Lung (tissue), 12 donors: ENCODE measurements around the gene XKR8. TPM values are rescaled to one million over a fixed set of nuclear protein-coding genes. Genes with fewer than 3 reads are reported as not detected.

Experiments used
- ATAC-seq: fragments of 200-7000 bp; cut with Tn5 transposase; one replicate; pipeline ENCODE4 v1.9.1; 2020; ENCODE audit warnings: moderate number of reproducible peaks; ENCODE audit not compliant: insufficient read depth, low FRiP score
- DNase-seq, 3 donors: peaks; one replicate each; pipeline ENCODE4 v3.0.0-alpha.2; 2013 to 2017
- H3K27ac ChIP-seq, 2 donors: one replicate each; pipeline ENCODE4 v1.5.1; 2013; ENCODE audit warnings: mild to moderate bottlenecking in 2 of 2, moderate library complexity in 2 of 2, control low read depth in 1 of 2, inconsistent platforms in 1 of 2, low read depth in 1 of 2, low read length in 1 of 2
- H3K27me3 ChIP-seq, 3 donors: one replicate each; pipeline ENCODE4 v1.5.1; 2013; ENCODE audit warnings: low read length in 2 of 3; ENCODE audit not compliant: control insufficient read depth in 3 of 3, insufficient read depth in 3 of 3
- H3K36me3 ChIP-seq, 4 donors: one replicate each; pipeline ENCODE4 v1.5.1; 2013; ENCODE audit warnings: low read length in 4 of 4, mild to moderate bottlenecking in 1 of 4, moderate library complexity in 1 of 4; ENCODE audit not compliant: control insufficient read depth in 4 of 4, insufficient read depth in 4 of 4
- H3K4me1 ChIP-seq, 5 donors: one replicate each; pipeline ENCODE4 v1.5.1; 2013; ENCODE audit warnings: low read length in 5 of 5, mild to moderate bottlenecking in 2 of 5, moderate library complexity in 1 of 5; ENCODE audit not compliant: control insufficient read depth in 5 of 5, insufficient read depth in 5 of 5
- H3K4me3 ChIP-seq: one replicate; pipeline ENCODE4 v1.5.1; 2013; ENCODE audit warnings: mild to moderate bottlenecking, control low read depth, moderate library complexity
- H3K9ac ChIP-seq, 2 donors: one replicate each; pipeline ENCODE4 v1.5.1; 2013; ENCODE audit warnings: low read length in 2 of 2, control low read depth in 1 of 2; ENCODE audit not compliant: insufficient read depth in 1 of 2
- H3K9me3 ChIP-seq, 4 donors: one replicate each; pipeline ENCODE4 v1.5.1; 2013; ENCODE audit warnings: low read length in 3 of 4, mild to moderate bottlenecking in 1 of 4, moderate library complexity in 1 of 4; ENCODE audit not compliant: control insufficient read depth in 4 of 4, insufficient read depth in 3 of 4
- WGBS, 2 donors: extraction: QIAGEN DNeasy Blood & Tissue Kit; methylation state at CpG; one replicate each; pipeline ENCODE4 v1.1.7; 2013; 5-methylcytosine and 5-hydroxymethylcytosine counted together
- polyA plus RNA-seq, 2 donors: library from polyadenylated mRNA; stranded (reverse); fragments of 200-250 nt; gene quantifications; one replicate each; pipeline ENCODE4 v1.2.1, GENCODE V29; 2013
- total RNA-seq, 2 donors: library from RNA; depleted of rRNA in 1 of 2; stranded (reverse); fragments of >200 nt in 1 of 2; gene quantifications; one replicate each; pipeline ENCODE4 v1.2.1, GENCODE V29; 2014 to 2021
- TF ChIP-seq, protein P1 (sequence below): IDR thresholded peaks from 2 replicates; pipeline ENCODE4 v1.5.1; 2012; ENCODE audit warnings: mild to moderate bottlenecking; ENCODE audit errors: control extremely low read depth, extremely low read depth
- donor health status: control.
- donor health status: control.
- donor health status: Bipolar disorder and iron deficiency.
- donor health status: healthy.
- donor health status: DM: yes; HTN: yes; CAD: no.

The XKR8 gene
- total and polyA plus RNA-seq, 4 donors: 4.6 to 11.5 (median 7.2) TPM

- DNase-seq (no peak), ATAC-seq (no peak)
- 54 to 69% methylated on average over 3 of the region's 3 CpGs for WGBS, 2 donors
- Histone ChIP-seq H3K36me3 (peaks cover 9 to 47% (median 14%) of the 10 kb centered on the region in 4 donors), H3K9me3 (peaks cover 0 to 2% (median 0%) of the 10 kb centered on the region in 4 donors), H3K27ac (no peak overlapping the region), H3K27me3 (no peaks in the 10 kb centered on the region), H3K4me3 (no peak overlapping the region), H3K9ac (no peak overlapping the region), H3K4me1 (peaks cover 0 to 6% (median 0%) of the 10 kb centered on the region in 5 donors)
- TF ChIP-seq, protein P1, sequence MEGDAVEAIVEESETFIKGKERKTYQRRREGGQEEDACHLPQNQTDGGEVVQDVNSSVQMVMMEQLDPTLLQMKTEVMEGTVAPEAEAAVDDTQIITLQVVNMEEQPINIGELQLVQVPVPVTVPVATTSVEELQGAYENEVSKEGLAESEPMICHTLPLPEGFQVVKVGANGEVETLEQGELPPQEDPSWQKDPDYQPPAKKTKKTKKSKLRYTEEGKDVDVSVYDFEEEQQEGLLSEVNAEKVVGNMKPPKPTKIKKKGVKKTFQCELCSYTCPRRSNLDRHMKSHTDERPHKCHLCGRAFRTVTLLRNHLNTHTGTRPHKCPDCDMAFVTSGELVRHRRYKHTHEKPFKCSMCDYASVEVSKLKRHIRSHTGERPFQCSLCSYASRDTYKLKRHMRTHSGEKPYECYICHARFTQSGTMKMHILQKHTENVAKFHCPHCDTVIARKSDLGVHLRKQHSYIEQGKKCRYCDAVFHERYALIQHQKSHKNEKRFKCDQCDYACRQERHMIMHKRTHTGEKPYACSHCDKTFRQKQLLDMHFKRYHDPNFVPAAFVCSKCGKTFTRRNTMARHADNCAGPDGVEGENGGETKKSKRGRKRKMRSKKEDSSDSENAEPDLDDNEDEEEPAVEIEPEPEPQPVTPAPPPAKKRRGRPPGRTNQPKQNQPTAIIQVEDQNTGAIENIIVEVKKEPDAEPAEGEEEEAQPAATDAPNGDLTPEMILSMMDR: no peak
These were observed 8.9 kb downstream of the XKR8 start for GRCh38 chr1:27968692-27969091.

DNA sequence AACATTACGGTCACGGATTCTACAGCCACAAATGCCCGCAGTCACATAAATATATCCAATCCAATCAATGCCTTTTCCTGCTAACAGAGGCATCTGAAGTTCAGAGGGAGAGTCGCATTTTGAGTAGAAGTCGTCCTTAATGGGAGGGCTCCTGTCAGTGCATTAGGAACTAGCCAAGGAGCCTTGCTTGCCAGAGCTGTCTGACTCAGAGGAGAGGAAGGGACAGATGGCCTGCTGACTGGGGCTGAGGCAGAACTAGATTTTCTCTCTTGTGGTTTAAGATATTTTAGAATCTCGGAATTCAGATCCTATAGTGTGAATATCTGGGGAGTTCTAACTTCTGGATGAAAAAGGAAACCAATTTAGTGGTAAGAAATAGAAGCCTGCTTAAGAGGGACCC, 10.6 kb downstream of the XKR8 start:
- Histone ChIP-seq H3K9me3 (peaks cover 0 to 2% (median 0%) of the 10 kb centered on the region in 4 donors), H3K4me3 (no peak overlapping the region), H3K36me3 (peaks cover 11 to 37% (median 20%) of the 10 kb centered on the region in 4 donors), H3K27me3 (no peaks in the 10 kb centered on the region), H3K27ac (no peak overlapping the region), H3K9ac (no peak overlapping the region), H3K4me1 (peaks cover 0 to 6% (median 0%) of the 10 kb centered on the region in 5 donors)
- 89 to 92% methylated on average over 6 of the region's 6 CpGs for WGBS, 2 donors
- TF ChIP-seq, protein P1: no peak
- ATAC-seq (no peak), DNase-seq (no peak)

GRCh38 chr1:27971674-27972073, 11.9 kb downstream of the XKR8 start:
- ATAC-seq (no peak), DNase-seq (no peak)

More at GRCh38 chr1:27971674-27972073, 11.9 kb downstream of the XKR8 start:
- Histone ChIP-seq H3K9ac (no peak overlapping the region), H3K9me3 (no peaks in the 10 kb centered on the region), H3K4me1 (peaks cover 0 to 6% (median 0%) of the 10 kb centered on the region in 5 donors), H3K4me3 (no peak overlapping the region), H3K36me3 (peaks cover 11 to 28% (median 20%) of the 10 kb centered on the region in 4 donors), H3K27me3 (no peaks in the 10 kb centered on the region), H3K27ac (no peak overlapping the region)
- TF ChIP-seq, protein P1: no peak
